Esophagus squamous epithelium (tissue), 5 donors: ENCODE measurements around the gene MED23. TPM values are rescaled to one million over a fixed set of nuclear protein-coding genes. Genes with fewer than 3 reads are reported as not detected.

Experiments used
- DNase-seq: peaks from one replicate; lab custom pipeline; 2025; lab: John Stamatoyannopoulos, UW
- H3K27ac ChIP-seq, 4 donors: fragments of 200-600 bp; sonication (generic); one replicate each; pipeline ENCODE4 v1.5.1; 2016 to 2019; ENCODE audit warnings: mild to moderate bottlenecking in 1 of 4
- H3K27me3 ChIP-seq, 4 donors: fragments of 200-600 bp; sonication (generic); 1 replicate in 3 of 4; 2 replicates in 1 of 4; pipeline versions ENCODE4 v1.5.1 to v1.6.0; 2017 to 2021; ENCODE audit warnings: antibody characterized with exemption in 1 of 4
- H3K36me3 ChIP-seq, 3 donors: fragments of 200-600 bp; sonication (generic); one replicate each; pipeline ENCODE4 v1.5.1; 2016 to 2019
- H3K4me1 ChIP-seq, 3 donors: fragments of 200-600 bp; sonication (generic); one replicate each; pipeline ENCODE4 v1.5.1; 2017 to 2019
- H3K4me3 ChIP-seq, 4 donors: fragments of 200-600 bp; sonication (generic); 1 replicate in 3 of 4; 2 replicates in 1 of 4; pipeline ENCODE4 v1.5.1; 2016 to 2019; ENCODE audit warnings: mild to moderate bottlenecking in 2 of 4, moderate library complexity in 1 of 4
- H3K9me3 ChIP-seq, 3 donors: fragments of 200-600 bp; sonication (generic); one replicate each; pipeline ENCODE4 v1.5.1; 2016 to 2019
- POLR2A ChIP-seq, 4 donors: fragments of 450-650 bp; IDR thresholded peaks; one replicate each; pipeline ENCODE4 v1.6.1; 2017; ENCODE audit warnings: antibody characterized with exemption in 4 of 4, mild to moderate bottlenecking in 4 of 4, moderate library complexity in 3 of 4
- WGBS, 2 donors: methylation state at CpG; one replicate each; pipeline ENCODE4 v1.1.5; 2018; 5-methylcytosine and 5-hydroxymethylcytosine counted together
- intact Hi-C: fragments of 100-400 bp; cut with DNase I; formaldehyde crosslinking; loops from one replicate; pipeline ENCODE4 v1.15.0; 2022
- total RNA-seq, 4 donors: library from RNA; depleted of rRNA; stranded (reverse); fragments of >200 nt; gene quantifications; one replicate each; pipeline ENCODE4 v1.1.0, GENCODE V29; 2016
- TF ChIP-seq, protein P1 (sequence below), 6 experiments: fragments of 450-650 bp in 4 of 6; fragments of 200-600 bp in 2 of 6; sonication (generic) in 2 of 6; IDR thresholded peaks; one replicate each; pipeline ENCODE4 v1.5.1; 2016 to 2019; ENCODE audit warnings: antibody characterized with exemption in 6 of 6, mild to moderate bottlenecking in 4 of 6, moderate library complexity in 4 of 6
- donor health status: DM: yes; HTN: yes; CAD: no.

Gene MED23
- total RNA-seq, 4 donors from 2014 or later: 12.2 to 31.9 (median 20.1) TPM

DNA sequence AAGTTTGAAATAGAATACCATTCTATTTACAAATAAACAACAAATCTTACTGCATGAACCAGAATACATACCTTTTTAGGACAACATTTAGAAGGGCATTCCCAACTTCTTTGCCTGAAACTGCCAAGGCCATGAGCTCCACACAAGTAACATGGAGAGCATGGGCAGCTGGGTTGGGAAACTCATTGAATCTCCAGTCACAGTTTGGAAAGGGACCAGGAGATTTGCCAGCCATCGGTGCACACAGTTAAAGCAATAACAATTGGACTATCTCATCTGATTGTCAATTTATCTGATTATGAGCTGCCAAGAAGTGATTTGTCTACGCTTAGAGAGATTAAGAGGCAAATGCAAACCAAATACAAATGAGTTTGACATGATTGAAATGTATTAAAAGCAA, 35.1 kb downstream of the MED23 start:
- Histone ChIP-seq H3K27me3 (no peaks in the 10 kb centered on the region), H3K27ac (no peak overlapping the region), H3K9me3 (no peaks in the 10 kb centered on the region), H3K4me1 (no peaks in the 10 kb centered on the region), H3K4me3 (no peak overlapping the region), H3K36me3 (peaks cover 3 to 100% (median 19%) of the 10 kb centered on the region in 3 donors)
- intact Hi-C loops: no loop called here
- WGBS, 2 donors: 89 to 95% methylated on average over 2 of the region's 2 CpGs
- no peak for TF ChIP-seq POLR2A (IDR thresholded peaks at IDR 0.05)
- TF ChIP-seq, protein P1, sequence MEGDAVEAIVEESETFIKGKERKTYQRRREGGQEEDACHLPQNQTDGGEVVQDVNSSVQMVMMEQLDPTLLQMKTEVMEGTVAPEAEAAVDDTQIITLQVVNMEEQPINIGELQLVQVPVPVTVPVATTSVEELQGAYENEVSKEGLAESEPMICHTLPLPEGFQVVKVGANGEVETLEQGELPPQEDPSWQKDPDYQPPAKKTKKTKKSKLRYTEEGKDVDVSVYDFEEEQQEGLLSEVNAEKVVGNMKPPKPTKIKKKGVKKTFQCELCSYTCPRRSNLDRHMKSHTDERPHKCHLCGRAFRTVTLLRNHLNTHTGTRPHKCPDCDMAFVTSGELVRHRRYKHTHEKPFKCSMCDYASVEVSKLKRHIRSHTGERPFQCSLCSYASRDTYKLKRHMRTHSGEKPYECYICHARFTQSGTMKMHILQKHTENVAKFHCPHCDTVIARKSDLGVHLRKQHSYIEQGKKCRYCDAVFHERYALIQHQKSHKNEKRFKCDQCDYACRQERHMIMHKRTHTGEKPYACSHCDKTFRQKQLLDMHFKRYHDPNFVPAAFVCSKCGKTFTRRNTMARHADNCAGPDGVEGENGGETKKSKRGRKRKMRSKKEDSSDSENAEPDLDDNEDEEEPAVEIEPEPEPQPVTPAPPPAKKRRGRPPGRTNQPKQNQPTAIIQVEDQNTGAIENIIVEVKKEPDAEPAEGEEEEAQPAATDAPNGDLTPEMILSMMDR (IDR thresholded peaks at IDR 0.05): no peak
- DNase-seq: no peak

DNA sequence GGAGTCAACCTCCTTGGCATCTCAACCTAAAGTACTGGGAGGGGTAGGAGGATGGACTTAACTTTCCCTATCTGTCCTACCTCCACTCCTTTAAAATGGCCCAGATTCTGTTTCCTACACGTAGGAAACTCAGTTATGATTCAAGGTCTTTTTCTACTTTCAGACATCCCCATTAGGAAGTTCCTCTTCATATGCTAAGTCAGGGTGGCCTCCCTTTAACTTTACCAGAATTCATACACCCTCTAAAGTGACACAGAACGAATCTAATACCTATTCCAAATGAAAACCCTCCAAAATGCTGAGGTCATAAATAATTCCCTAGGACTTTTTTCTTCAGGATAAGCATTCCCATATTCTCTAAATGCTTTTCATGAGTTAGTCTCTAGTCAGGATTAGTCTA, 39.4 kb downstream of the MED23 start:
- Histone ChIP-seq H3K36me3 (peaks cover 3 to 100% (median 10%) of the 10 kb centered on the region in 3 donors), H3K4me1 (no peaks in the 10 kb centered on the region), H3K27ac (no peak overlapping the region), H3K4me3 (no peak overlapping the region), H3K9me3 (no peaks in the 10 kb centered on the region), H3K27me3 (no peaks in the 10 kb centered on the region)
- TF ChIP-seq, protein P1 (IDR thresholded peaks at IDR 0.05): no peak
- TF ChIP-seq POLR2A (IDR thresholded peaks at IDR 0.05): no peak
- WGBS, 2 donors: 72 to 87% methylated on average over 2 of the region's 2 CpGs
- no peak for DNase-seq
- intact Hi-C loops: no loop called here

DNA sequence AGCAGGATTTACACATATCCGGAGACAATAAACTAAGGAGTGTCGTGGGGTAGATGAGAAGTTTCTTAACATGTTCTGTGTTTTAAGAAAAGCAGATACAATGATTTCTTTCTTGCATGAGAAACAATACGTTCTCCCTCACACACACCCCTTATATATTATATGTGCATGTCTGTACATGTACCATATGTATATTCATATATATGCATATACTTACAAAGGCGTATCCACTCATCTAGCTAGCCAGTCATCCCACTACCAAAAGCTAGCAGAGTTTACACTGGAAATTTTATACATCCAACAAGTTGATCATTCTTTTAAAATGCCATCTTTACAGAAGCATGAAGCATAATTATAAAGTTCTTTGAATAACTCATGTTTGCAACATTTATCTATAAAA, 40.1 kb downstream of the MED23 start:
- peaks cover 3 to 100% (median 10%) of the 10 kb centered on the region in 3 donors for H3K36me3 ChIP-seq

DNA sequence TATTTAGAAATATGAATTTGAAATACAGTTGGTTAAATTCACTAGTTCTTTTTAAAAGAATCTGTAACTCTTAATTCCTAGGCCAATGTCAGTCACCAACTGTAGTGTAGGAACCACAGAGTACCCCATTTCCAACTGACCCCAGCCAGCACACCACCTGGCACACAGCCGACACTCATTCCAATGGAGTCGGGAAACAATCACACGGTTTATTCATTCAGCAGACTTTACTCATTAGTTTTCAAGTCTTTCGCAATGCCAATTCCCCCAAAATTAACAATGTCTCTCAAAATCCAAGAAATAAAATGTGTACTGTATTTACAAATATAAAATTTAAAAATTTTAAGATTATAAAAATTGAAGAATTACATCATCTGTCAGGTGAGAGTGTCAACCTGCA, 41.5 kb downstream of the MED23 start:
- 93 to 95% methylated on average over 4 of the region's 4 CpGs for WGBS, 2 donors
- no peak overlapping the region for H3K4me3 ChIP-seq
- intact Hi-C loops: no loop called here

More for the DNA sequence above, 40.1 kb downstream of the MED23 start:
- H3K4me3 ChIP-seq: no peak overlapping the region
- 81 to 89% methylated on average over 4 of the region's 4 CpGs for WGBS, 2 donors
- H3K9me3 ChIP-seq: no peaks in the 10 kb centered on the region
- DNase-seq: no peak
- intact Hi-C loops: no loop called here
- no peaks in the 10 kb centered on the region for H3K4me1 ChIP-seq
- no peak overlapping the region for H3K27ac ChIP-seq
- H3K27me3 ChIP-seq: no peaks in the 10 kb centered on the region
- TF ChIP-seq POLR2A (IDR thresholded peaks at IDR 0.05): no peak
- TF ChIP-seq, protein P1 (IDR thresholded peaks at IDR 0.05): no peak

DNA sequence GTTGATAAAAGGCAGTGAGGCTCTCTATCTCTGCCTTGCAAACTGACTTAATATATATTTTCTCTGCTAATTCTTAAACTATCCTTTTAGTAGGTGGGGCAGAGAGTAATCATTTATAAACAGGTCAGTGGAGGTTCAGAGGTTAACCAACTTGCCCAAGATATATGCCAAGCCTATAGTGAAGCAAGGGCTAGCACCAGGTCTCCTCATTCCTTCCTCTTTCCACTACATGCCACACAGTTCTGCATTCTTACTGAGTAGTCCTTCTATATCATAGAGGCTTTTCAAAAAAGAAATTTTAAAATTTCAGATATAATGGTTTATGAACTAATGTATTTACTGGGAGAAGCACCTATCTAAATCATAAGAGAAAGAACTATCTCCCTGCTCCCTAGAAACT, 46.5 kb downstream of the MED23 start:
- Histone ChIP-seq H3K27me3 (no peaks in the 10 kb centered on the region), H3K27ac (no peak overlapping the region), H3K36me3 (peaks cover 0 to 100% (median 0%) of the 10 kb centered on the region in 3 donors), H3K4me1 (no peaks in the 10 kb centered on the region), H3K4me3 (no peak overlapping the region), H3K9me3 (no peaks in the 10 kb centered on the region)
- intact Hi-C loops: no loop called here
- TF ChIP-seq, protein P1 (IDR thresholded peaks at IDR 0.05): no peak
- no peak for TF ChIP-seq POLR2A (IDR thresholded peaks at IDR 0.05)
- DNase-seq: no peak

More for the DNA sequence above, 41.5 kb downstream of the MED23 start:
- DNase-seq: no peak
- no peak overlapping the region for H3K27ac ChIP-seq
- no peaks in the 10 kb centered on the region for H3K27me3 ChIP-seq
- peaks cover 3 to 100% (median 10%) of the 10 kb centered on the region in 3 donors for H3K36me3 ChIP-seq
- no peaks in the 10 kb centered on the region for H3K9me3 ChIP-seq
- H3K4me1 ChIP-seq: no peaks in the 10 kb centered on the region
- TF ChIP-seq, protein P1 (IDR thresholded peaks at IDR 0.05): no peak
- no peak for TF ChIP-seq POLR2A (IDR thresholded peaks at IDR 0.05)
